Mesenchymal stem cell (in vitro differentiated cells and primary cell): ENCODE data around the gene CLN6.

ENCODE experiments used
- DNase-seq: peaks from one replicate; pipeline ENCODE4 v3.0.0-alpha.2; 2013
- H2AFZ ChIP-seq: one replicate; pipeline ENCODE4 v1.6.1; 2013; ENCODE audit warnings: low read depth, mild to moderate bottlenecking, control low read depth, inconsistent platforms, low read length, moderate library complexity
- H2AK5ac ChIP-seq: 2 replicates; pipeline ENCODE4 v1.6.1; 2013; ENCODE audit warnings: low read length, moderate library complexity, mild to moderate bottlenecking, inconsistent platforms; ENCODE audit not compliant: severe bottlenecking
- H2BK120ac ChIP-seq: one replicate; pipeline ENCODE4 v1.6.1; 2013; ENCODE audit warnings: low read depth, mild to moderate bottlenecking, inconsistent platforms, low read length, moderate library complexity
- H2BK12ac ChIP-seq, 2 experiments: one replicate each; pipeline ENCODE4 v1.6.1; 2013; ENCODE audit warnings: inconsistent platforms in 2 of 2, low read length in 2 of 2, mild to moderate bottlenecking in 2 of 2, moderate library complexity in 2 of 2, control low read depth in 1 of 2
- H2BK15ac ChIP-seq: one replicate; pipeline ENCODE4 v1.6.1; 2013; ENCODE audit warnings: mild to moderate bottlenecking, low read depth, inconsistent platforms; ENCODE audit not compliant: poor library complexity, severe bottlenecking
- H2BK5ac ChIP-seq: 2 replicates; pipeline ENCODE4 v1.6.1; 2013; ENCODE audit warnings: low read depth, mild to moderate bottlenecking, low read length, control low read depth, inconsistent platforms; ENCODE audit not compliant: poor library complexity, severe bottlenecking
- H3K14ac ChIP-seq, 2 experiments: one replicate each; pipeline ENCODE4 v1.6.1; 2013; ENCODE audit warnings: inconsistent platforms in 2 of 2, low read length in 2 of 2, control low read depth in 1 of 2, mild to moderate bottlenecking in 1 of 2, moderate library complexity in 1 of 2
- H3K18ac ChIP-seq, 2 experiments: one replicate each; pipeline ENCODE4 v1.6.1; 2013; ENCODE audit warnings: inconsistent platforms in 2 of 2, low read length in 2 of 2, control low read depth in 1 of 2, low read depth in 1 of 2, mild to moderate bottlenecking in 1 of 2
- H3K23ac ChIP-seq, 2 experiments: one replicate each; pipeline ENCODE4 v1.6.1; 2013; ENCODE audit warnings: inconsistent platforms in 2 of 2, low read length in 2 of 2, mild to moderate bottlenecking in 2 of 2, moderate library complexity in 2 of 2, control low read depth in 1 of 2
- H3K27ac ChIP-seq: 2 replicates; pipeline ENCODE4 v1.5.1; 2013; ENCODE audit warnings: mild to moderate bottlenecking, moderate library complexity, low read length, control low read depth, inconsistent platforms; ENCODE audit not compliant: poor library complexity, severe bottlenecking
- H3K27me3 ChIP-seq, 2 experiments: 2 replicates each; pipeline versions ENCODE4 v1.6.1 to v1.7.0; 2013; ENCODE audit warnings: low read length in 2 of 2, mild to moderate bottlenecking in 2 of 2, moderate library complexity in 2 of 2, control low read depth in 1 of 2, inconsistent platforms in 1 of 2; ENCODE audit not compliant: control insufficient read depth in 1 of 2, insufficient read depth in 1 of 2
- H3K36me3 ChIP-seq, 2 experiments: 2 replicates each; pipeline versions ENCODE4 v1.6.1 to v1.7.0; 2013; ENCODE audit warnings: low read length in 2 of 2, control low read depth in 1 of 2, inconsistent platforms in 1 of 2, low read depth in 1 of 2, mild to moderate bottlenecking in 1 of 2; ENCODE audit not compliant: insufficient read depth in 2 of 2, control insufficient read depth in 1 of 2
- H3K4ac ChIP-seq, 2 experiments: one replicate each; pipeline ENCODE4 v1.6.1; 2013; ENCODE audit warnings: inconsistent platforms in 2 of 2, low read length in 2 of 2, mild to moderate bottlenecking in 2 of 2, moderate library complexity in 2 of 2, control low read depth in 1 of 2, low read depth in 1 of 2
- H3K4me1 ChIP-seq: 2 replicates; pipeline ENCODE4 v1.6.1; 2013; ENCODE audit warnings: low read depth, low read length, control low read depth; ENCODE audit not compliant: control insufficient read depth, insufficient read depth
- H3K4me2 ChIP-seq: 2 replicates; pipeline ENCODE4 v1.6.1; 2013; ENCODE audit warnings: low read length, mild to moderate bottlenecking, inconsistent platforms; ENCODE audit not compliant: poor library complexity, severe bottlenecking
- H3K4me3 ChIP-seq, 2 experiments: 2 replicates each; pipeline versions ENCODE4 v1.5.1 to v1.7.0; 2013; ENCODE audit warnings: low read length in 2 of 2, mild to moderate bottlenecking in 2 of 2, control low read depth in 1 of 2, low read depth in 1 of 2; ENCODE audit not compliant: insufficient read depth in 1 of 2
- H3K79me1 ChIP-seq: replicated peaks from 2 replicates; pipeline ENCODE4 v1.6.1; 2013; ENCODE audit warnings: mild to moderate bottlenecking, control low read depth, low read length, inconsistent platforms; ENCODE audit not compliant: poor library complexity, severe bottlenecking
- H3K9ac ChIP-seq: 2 replicates; pipeline ENCODE4 v1.7.0; 2013; ENCODE audit warnings: mild to moderate bottlenecking, low read length, moderate library complexity
- H3K9me3 ChIP-seq: 2 replicates; pipeline ENCODE4 v1.7.0; 2013; ENCODE audit warnings: mild to moderate bottlenecking, low read length; ENCODE audit not compliant: control insufficient read depth
- H4K8ac ChIP-seq: one replicate; pipeline ENCODE4 v1.6.1; 2013; ENCODE audit warnings: inconsistent platforms, mild to moderate bottlenecking, low read length, moderate library complexity
- H4K91ac ChIP-seq: one replicate; pipeline ENCODE4 v1.6.1; 2013; ENCODE audit warnings: mild to moderate bottlenecking, low read length, inconsistent platforms
- WGBS: methylation state at CpG from one replicate; pipeline ENCODE4 v1.1.7; 2013; ENCODE audit warnings: mixed read lengths; 5-methylcytosine and 5-hydroxymethylcytosine counted together

CLN6 gene

DNA sequence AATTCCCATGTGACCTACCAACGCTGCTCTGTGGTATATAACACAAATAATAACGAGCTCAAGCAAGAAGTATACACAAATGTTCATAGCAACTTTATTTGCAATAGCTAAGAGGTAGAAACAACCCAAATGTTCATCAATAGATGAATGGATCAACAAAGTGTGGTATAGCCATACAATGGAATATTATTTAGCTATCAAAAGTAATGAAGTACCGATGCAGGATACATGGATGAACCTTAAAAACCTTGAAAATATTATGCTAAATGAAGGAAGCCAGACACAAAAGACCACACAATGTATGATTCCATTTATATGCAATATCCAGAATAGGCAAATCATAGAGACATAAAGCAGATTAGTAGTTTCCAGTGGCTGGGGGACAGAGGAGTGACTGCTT, 32.5 kb upstream of the CLN6 start:
- no peak overlapping the region for H3K4me2 ChIP-seq
- WGBS = 100% methylated on average over 2 of the region's 3 CpGs
- H3K9me3 ChIP-seq = no peaks in the 10 kb centered on the region
- H2BK5ac ChIP-seq = no peak overlapping the region
- H3K4me3 ChIP-seq = no peak overlapping the region
- H3K23ac ChIP-seq = no peak overlapping the region
- H2BK12ac ChIP-seq = no peak overlapping the region
- no peak overlapping the region for H3K9ac ChIP-seq
- no peak overlapping the region for H2BK120ac ChIP-seq
- H3K4me1 ChIP-seq = peaks cover 2% of the 10 kb centered on the region
- H4K8ac ChIP-seq = no peak overlapping the region
- H3K14ac ChIP-seq = no peak overlapping the region
- H4K91ac ChIP-seq = no peak overlapping the region
- H3K36me3 ChIP-seq = no peaks in the 10 kb centered on the region
- H2AK5ac ChIP-seq = no peak overlapping the region
- no peak overlapping the region for H3K27ac ChIP-seq
- H3K18ac ChIP-seq = no peak overlapping the region
- H3K27me3 ChIP-seq = peaks cover 0 to 5% of the 10 kb centered on the region in 2 experiments
- DNase-seq = no peak
- H2BK15ac ChIP-seq = no peak overlapping the region
- H3K79me1 ChIP-seq = no peaks in the 10 kb centered on the region
- no peak overlapping the region for H2AFZ ChIP-seq
- H3K4ac ChIP-seq = no peak overlapping the region

DNA sequence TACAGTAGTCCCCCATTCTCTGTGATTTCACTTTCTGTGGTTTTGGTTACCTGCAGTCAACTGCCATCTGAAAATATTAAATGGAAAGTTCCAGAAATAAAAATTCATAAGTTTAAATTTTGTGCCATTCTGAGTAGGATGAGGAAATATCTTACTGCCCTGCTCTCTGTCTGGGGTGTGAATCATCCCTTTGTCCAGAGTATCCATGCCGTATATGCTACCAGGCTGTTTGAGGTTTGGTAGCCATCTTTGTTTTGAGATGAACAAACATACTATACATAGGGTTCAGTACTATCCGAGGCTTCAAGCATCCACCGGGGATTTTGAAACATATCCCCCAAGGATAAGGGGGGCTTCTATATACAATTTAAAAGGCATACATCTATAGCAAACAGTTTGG, 31.7 kb upstream of the CLN6 start:
- DNase-seq = no peak
- WGBS = 60% methylated on average over 1 of the region's 3 CpGs
- Histone ChIP-seq H3K9me3 (no peaks in the 10 kb centered on the region), H3K4me2 (no peak overlapping the region), H3K14ac (no peak overlapping the region), H3K9ac (no peak overlapping the region), H3K4me3 (no peak overlapping the region), H3K36me3 (no peaks in the 10 kb centered on the region), H2AFZ (no peak overlapping the region), H2BK5ac (no peak overlapping the region), H2BK12ac (no peak overlapping the region), H3K27ac (no peak overlapping the region), H4K8ac (no peak overlapping the region), H3K23ac (no peak overlapping the region), H3K4me1 (peaks cover 7% of the 10 kb centered on the region), H4K91ac (no peak overlapping the region), H2AK5ac (no peak overlapping the region), H3K79me1 (no peaks in the 10 kb centered on the region), H3K18ac (no peak overlapping the region), H3K27me3 (peaks cover 0 to 5% of the 10 kb centered on the region in 2 experiments), H2BK15ac (no peak overlapping the region), H2BK120ac (no peak overlapping the region), H3K4ac (no peak overlapping the region)

- no peaks in the 10 kb centered on the region for H3K9me3 ChIP-seq
- WGBS = 89% methylated on average over 2 of the region's 2 CpGs
- H3K36me3 ChIP-seq = no peaks in the 10 kb centered on the region
- peaks cover 0 to 5% of the 10 kb centered on the region in 2 experiments for H3K27me3 ChIP-seq
- H3K23ac ChIP-seq = no peak overlapping the region
- H4K91ac ChIP-seq = no peak overlapping the region
- no peak overlapping the region for H3K4ac ChIP-seq
- no peak for DNase-seq
- no peak overlapping the region for H3K14ac ChIP-seq
- no peak overlapping the region for H3K18ac ChIP-seq
- H3K79me1 ChIP-seq = no peaks in the 10 kb centered on the region
- H2BK120ac ChIP-seq = no peak overlapping the region
- H2BK15ac ChIP-seq = no peak overlapping the region
- no peak overlapping the region for H3K9ac ChIP-seq
- H2AK5ac ChIP-seq = no peak overlapping the region
- H3K27ac ChIP-seq = no peak overlapping the region
- H3K4me3 ChIP-seq = no peak overlapping the region
- H3K4me2 ChIP-seq = no peak overlapping the region
- H2AFZ ChIP-seq = no peak overlapping the region
- H3K4me1 ChIP-seq = peaks cover 7% of the 10 kb centered on the region
- no peak overlapping the region for H4K8ac ChIP-seq
- H2BK5ac ChIP-seq = no peak overlapping the region
- H2BK12ac ChIP-seq = no peak overlapping the region
These were observed 30.4 kb upstream of the CLN6 start for GRCh38 chr15:68259883-68260282.

DNA sequence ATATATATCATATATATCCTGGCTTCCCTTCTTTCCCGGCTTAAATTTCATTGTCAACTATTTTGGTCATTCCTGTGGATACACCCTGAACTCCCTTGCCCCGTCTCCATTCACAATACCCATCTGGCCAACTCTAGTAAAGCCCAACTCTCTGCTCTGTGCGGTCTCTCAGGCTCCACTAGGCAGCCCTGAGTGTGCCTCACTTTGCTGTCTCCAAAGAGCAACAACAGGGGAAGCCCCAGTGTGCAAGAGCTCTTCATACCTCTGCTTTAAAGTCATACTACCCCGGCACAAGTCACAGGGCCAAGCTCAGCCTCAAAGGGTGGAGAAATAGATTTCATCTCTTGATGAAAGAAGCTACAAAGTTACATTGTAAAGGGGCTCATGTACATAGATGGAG, 29.2 kb upstream of the CLN6 start:
- no peak overlapping the region for H2AK5ac ChIP-seq
- no peak overlapping the region for H3K4ac ChIP-seq
- no peak overlapping the region for H3K4me2 ChIP-seq
- WGBS = 96% methylated on average over 3 of the region's 4 CpGs
- H3K9ac ChIP-seq = peak overlapping the region; percentile 42
- H3K27me3 ChIP-seq = no peaks in the 10 kb centered on the region
- DNase-seq = no peak
- no peak overlapping the region for H4K8ac ChIP-seq
- H3K23ac ChIP-seq = no peak overlapping the region
- no peak overlapping the region for H3K14ac ChIP-seq
- H2BK12ac ChIP-seq = no peak overlapping the region
- H3K36me3 ChIP-seq = no peaks in the 10 kb centered on the region
- H2BK15ac ChIP-seq = no peak overlapping the region
- no peak overlapping the region for H4K91ac ChIP-seq
- no peaks in the 10 kb centered on the region for H3K79me1 ChIP-seq
- no peak overlapping the region for H2AFZ ChIP-seq
- H3K27ac ChIP-seq = no peak overlapping the region
- no peaks in the 10 kb centered on the region for H3K9me3 ChIP-seq
- no peak overlapping the region for H2BK5ac ChIP-seq
- H3K4me3 ChIP-seq = peak overlapping the region in 1 of 2 experiments; percentile 10
- peaks cover 7% of the 10 kb centered on the region for H3K4me1 ChIP-seq
- H2BK120ac ChIP-seq = no peak overlapping the region
- no peak overlapping the region for H3K18ac ChIP-seq
